Inflammatory macrophage treated with lipopolysaccharide for 1 hour (primary cell): Measurements from ENCODE around the gene TEC.
"Not testable (repeated sequence)": the region's sequence is repeated elsewhere in the genome, so short reads cannot be mapped to it uniquely, and the experiment has no call there.

Experiments
- DNase-seq, 2 donors: peaks; one replicate each; pipeline ENCODE4 v3.0.0-alpha.2; 2020 to 2022

The TEC gene

GRCh38 chr4:48242511-48243195 is 27.0 kb downstream of the TEC start:
- no peak for DNase-seq

DNA sequence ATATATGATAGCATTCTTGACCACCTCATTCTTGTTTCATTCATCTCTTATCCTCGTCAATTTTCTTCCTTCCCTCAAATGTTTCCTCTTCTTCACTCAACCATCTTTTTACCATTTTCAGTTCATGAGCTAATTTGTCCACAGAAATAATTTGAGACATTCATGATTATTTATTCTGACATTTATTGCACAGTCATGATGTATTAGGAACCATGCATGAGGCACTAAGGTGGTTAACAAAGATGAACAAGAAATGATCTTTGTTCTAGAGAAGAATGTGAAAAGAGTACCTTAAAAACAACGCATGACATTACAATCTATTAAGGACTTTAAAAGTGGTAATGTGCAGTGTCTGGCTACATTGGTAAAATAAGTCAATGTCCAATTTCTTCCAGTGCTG is 27.9 kb downstream of the TEC start:
- DNase-seq, result no peak

- DNase-seq, result no peak
These were observed 31.5 kb downstream of the TEC start for GRCh38 chr4:48237996-48238645.

DNA sequence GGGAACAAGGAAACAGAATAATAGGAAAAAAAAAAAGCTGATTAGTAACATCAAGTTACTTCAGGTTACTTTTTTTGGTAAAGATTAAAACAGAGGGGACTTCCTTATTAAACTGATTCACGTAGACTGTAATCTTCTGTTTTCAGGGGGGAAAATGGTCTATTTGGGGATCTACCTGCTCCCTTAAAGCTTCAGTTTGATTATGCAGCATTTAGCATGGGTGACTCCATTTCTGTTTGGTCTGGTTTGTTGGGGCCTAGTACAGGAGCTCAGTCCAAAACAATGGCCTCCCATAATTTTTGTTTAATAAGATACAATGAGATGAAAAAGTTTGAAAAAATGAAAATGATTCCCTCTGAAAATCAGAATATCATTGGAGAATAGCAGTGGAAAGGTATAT is 34.6 kb downstream of the TEC start:
- no peak for DNase-seq

DNA sequence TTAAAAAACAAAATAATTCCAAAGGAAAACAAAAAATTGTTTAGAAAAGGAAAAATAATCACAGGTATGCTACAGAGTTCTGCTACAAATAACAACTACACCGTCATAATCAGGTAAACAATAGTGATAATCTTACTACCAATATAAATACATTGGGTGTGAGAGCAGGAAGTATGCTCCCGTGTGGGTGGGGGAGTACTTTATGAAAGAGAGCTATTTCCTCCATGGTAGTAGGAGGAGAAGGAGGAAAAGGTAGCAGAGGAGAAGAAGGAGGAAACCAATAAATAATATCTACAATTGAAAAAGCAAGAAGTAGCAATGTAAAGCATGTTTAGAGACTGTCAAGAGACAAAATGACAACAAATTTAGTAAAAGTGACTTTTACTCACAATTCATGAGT is 35.1 kb downstream of the TEC start:
- no peak for DNase-seq

DNA sequence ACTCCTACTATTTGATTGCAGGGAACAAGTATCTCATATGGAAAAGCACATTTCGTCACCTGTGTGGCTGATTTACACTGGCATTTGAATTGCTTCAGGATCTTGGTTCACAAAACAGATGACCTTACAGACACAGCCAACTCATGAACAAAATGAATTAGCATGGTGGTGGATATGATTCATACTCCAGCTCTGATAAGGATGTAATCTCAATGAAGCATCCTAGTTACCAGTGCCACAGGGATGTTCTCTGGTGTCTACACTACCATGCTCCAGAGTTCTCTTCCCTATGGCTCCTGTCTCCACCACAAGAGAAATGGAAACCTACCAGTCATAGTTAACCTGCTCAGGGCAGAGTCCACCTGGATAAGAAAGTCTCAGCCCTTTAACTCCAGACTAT is 40.7 kb downstream of the TEC start:
- no peak for DNase-seq

- peak; percentile 63 to 64 for DNase-seq
These were observed 42.0 kb downstream of the TEC start for GRCh38 chr4:48227662-48228061.

GRCh38 chr4:48226199-48226598 is 43.4 kb downstream of the TEC start:
- no peak for DNase-seq

DNA sequence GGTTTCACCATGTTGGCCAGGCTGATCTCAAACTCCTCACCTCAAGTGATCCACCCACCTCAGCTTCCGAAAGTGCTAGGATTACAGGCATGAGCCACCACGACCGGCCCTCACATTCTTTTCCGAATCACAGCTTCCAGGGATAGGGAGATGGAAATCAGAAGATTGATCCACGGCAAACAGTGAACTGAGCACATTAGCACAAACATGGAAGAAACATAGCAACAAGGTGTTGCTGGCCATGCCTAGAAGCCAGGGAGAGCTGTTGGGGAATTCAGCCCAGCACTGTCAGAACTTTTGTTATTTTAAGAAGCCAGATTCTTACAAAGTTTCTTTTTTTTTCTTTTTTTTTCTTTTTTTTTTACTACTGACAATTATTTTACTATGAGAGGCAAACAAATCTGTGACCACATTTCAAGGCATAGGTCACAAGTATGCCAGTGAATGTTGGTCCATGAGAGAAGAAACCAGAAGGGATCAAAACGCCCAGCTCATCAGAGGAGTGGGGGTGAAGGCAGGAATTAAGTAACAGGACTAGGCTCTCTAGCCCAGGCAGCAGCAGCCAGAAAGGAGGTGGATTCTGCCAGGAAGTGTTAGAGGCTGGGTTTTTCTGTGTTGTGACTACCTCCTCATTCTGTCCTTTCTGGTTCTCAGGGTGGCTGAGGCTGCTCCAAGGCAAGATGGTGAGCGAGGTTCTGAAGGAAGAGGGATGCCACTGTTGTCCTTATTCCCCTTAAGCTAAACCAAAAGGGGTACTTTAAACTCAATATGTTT is 44.1 kb downstream of the TEC start:
- DNase-seq, result no peak

GRCh38 chr4:48224606-48225005 is 45.0 kb downstream of the TEC start:
- peak; percentile 39 to 50 for DNase-seq

GRCh38 chr4:48223633-48224295 is 45.9 kb downstream of the TEC start:
- DNase-seq, result no peak

DNA sequence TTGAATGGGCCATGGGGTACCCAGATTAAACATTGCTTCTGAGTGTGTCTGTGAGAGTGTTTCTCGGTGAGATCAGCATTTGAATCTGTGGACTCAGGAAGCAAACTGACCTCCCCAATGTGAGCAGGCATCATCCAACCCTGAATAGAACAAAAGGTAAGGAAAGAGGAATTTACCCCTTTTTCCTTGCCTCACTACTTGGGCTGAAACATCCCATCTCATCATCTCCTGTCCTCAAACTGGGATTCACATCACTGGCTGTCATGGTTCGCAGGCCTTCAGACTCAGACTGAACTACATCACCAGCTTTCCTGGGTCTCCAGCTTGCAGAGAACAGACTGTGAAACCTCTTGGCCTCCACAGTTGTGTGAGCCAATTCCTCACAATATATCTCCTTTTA is 47.1 kb downstream of the TEC start:
- DNase-seq, result no peak

DNA sequence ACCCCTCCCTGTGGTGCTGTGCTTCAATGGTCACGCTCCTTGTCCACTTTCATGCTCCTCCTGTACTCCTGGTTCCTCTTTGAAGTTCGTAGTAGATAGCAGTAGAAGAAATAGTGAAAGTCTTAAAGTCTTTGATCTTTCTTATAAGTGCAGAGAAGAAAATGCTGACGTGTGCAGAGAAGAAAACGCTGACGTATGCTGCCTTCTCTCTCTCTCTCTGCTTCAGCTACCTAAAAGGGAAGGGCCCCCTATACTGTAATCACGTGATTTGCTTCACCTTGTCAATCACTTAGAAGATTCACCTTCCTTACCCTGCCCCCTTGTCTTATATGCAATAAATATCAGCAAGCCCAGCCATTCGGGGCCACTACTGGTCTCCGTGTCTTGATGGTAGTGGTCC is 50.2 kb downstream of the TEC start:
- DNase-seq, result not testable (repeated sequence)

- DNase-seq, result no peak
These were observed 53.1 kb downstream of the TEC start for GRCh38 chr4:48216563-48216962.

GRCh38 chr4:48215977-48216376 is 53.7 kb downstream of the TEC start:
- no peak for DNase-seq

- no peak for DNase-seq
These were observed 57.5 kb downstream of the TEC start for GRCh38 chr4:48212165-48212564.

GRCh38 chr4:48210966-48211328 is 58.7 kb downstream of the TEC start:
- no peak for DNase-seq

GRCh38 chr4:48205626-48206025 is 64.0 kb downstream of the TEC start:
- DNase-seq, result no peak

DNA sequence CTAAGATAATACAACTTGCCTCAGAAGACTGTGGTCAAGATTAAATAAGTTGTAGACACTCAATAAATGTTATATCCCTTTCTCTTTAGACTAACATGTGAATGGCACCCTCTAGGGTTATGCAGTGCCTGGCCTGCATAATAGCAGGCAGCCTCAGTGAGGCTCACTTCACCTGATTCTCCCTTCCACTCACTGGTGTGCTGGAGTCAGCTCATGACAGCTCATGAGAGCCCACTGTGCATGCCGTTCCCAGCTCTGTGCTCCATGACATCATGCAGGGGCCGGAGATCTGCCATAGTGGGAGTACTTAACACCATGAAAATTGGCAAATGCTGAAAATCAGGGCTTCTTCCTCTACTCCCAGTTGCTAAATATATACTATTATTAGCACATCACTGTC is 64.5 kb downstream of the TEC start:
- DNase-seq, result peak in 1 of 2 donors; percentile 84

DNA sequence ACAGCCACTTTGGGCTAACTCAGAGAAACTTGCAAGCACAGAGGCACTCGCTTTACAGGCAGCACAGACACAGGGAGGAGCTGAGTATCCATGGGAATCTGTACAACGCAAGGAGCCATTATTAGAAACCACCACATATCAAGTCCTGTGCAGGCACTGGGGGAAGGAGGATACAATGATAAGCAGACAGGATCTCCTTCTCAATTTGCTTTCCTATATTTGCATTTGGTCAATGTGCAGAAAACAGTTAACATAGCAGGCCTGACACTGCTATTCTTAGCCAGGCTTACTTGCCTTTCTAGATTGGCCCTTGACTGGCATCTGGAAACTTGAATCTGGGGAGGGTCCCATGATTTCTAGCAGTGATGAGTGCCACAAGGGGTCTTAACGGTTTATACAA is 65.8 kb downstream of the TEC start:
- DNase-seq, result no peak

GRCh38 chr4:48197643-48198237 is 71.9 kb downstream of the TEC start:
- no peak for DNase-seq

GRCh38 chr4:48196758-48197504 is 72.7 kb downstream of the TEC start:
- no peak for DNase-seq
